K562 (cell line): ENCODE data around the gene NENF. TPM values are rescaled to one million over a fixed set of nuclear protein-coding genes. Genes with fewer than 3 reads are reported as not detected.

Experiments used
- ATAC-seq: fragments of 200-7000 bp; cut with Tn5 transposase; 3 replicates; pipeline ENCODE4 v1.9.1; 2020; ENCODE audit warnings: moderate library complexity
- BruUV-seq: library from RNA; stranded (reverse); fragments of 400-500 nt; replicated peaks from 2 replicates; lab custom pipeline; 2021; lab: Mats Ljungman, UMichigan
- CTCF ChIA-PET: fragments of 300-600 bp; formaldehyde crosslinking; extraction: SDS; loops from one replicate; lab custom pipeline; 2021; ENCODE audit warnings: low intra/inter-chr PET ratio; lab: Yijun Ruan, JAX
- POLR2A ChIA-PET: fragments of 300-600, 350-650 bp; sonication (Branson Sonifier 250); formaldehyde crosslinking; extraction: SDS; loops from one replicate; lab custom pipeline; 2021; ENCODE audit warnings: antibody characterized with exemption, inconsistent platforms; lab: Yijun Ruan, JAX
- DNase-seq, 4 experiments: peaks; one replicate each; pipeline versions ENCODE4 v3.0.0 to v3.0.0-alpha.2; 2011 to 2018; ENCODE audit warnings: low spot score in 3 of 4, mixed read lengths in 3 of 4; ENCODE audit errors: extremely low read depth in 1 of 4
- FAIRE-seq: peaks from 2 replicates; lab custom pipeline; 2011; peaks lifted over from hg19 to GRCh38; lab: Jason Lieb, UNC
- H2AFZ ChIP-seq: 2 replicates; pipeline ENCODE4 v1.6.0; 2011; ENCODE audit warnings: low read depth, low read length, control low read depth, inconsistent platforms
- H3K27ac ChIP-seq: fragments of 200-600 bp; 3 replicates; pipeline ENCODE4 v1.8.0; 2011; ENCODE audit warnings: low read depth, mild to moderate bottlenecking, control low read depth, inconsistent platforms, low read length, moderate library complexity, mixed read lengths; ENCODE audit errors: extremely low read depth
- H3K27me3 ChIP-seq, 2 experiments: fragments of 300-600 bp in 1 of 2; 2 replicates in 1 of 2; 3 replicates in 1 of 2; pipeline versions ENCODE4 v1.6.0 to v1.8.0; 2011; ENCODE audit warnings: inconsistent platforms in 2 of 2, low read length in 2 of 2, mild to moderate bottlenecking in 1 of 2, mixed read lengths in 1 of 2, moderate library complexity in 1 of 2; ENCODE audit not compliant: control insufficient read depth in 2 of 2, insufficient read depth in 2 of 2
- H3K36me3 ChIP-seq: fragments of 300-600 bp; 3 replicates; pipeline ENCODE4 v1.8.0; 2011; ENCODE audit warnings: mild to moderate bottlenecking, low read length, inconsistent platforms; ENCODE audit not compliant: control insufficient read depth, insufficient read depth
- H3K4me1 ChIP-seq, 2 experiments: fragments of 200-600 bp in 1 of 2; replicated peaks in 1 of 2; 2 replicates in 1 of 2; 3 replicates in 1 of 2; pipeline versions ENCODE4 v1.5.1 to v1.8.0; 2011; ENCODE audit warnings: inconsistent platforms in 2 of 2, low read length in 2 of 2, mild to moderate bottlenecking in 1 of 2, mixed read lengths in 1 of 2, moderate library complexity in 1 of 2; ENCODE audit not compliant: control insufficient read depth in 2 of 2, insufficient read depth in 2 of 2
- H3K4me2 ChIP-seq: 2 replicates; pipeline ENCODE4 v1.6.1; 2011; ENCODE audit warnings: low read length, control low read depth, inconsistent platforms, mixed read lengths; ENCODE audit not compliant: insufficient read depth
- H3K4me3 ChIP-seq: fragments of 200-600 bp; sonication (generic), shearing (Covaris generic); 2 replicates; pipeline ENCODE4 v1.5.1; 2016; ENCODE audit warnings: control low read depth, inconsistent platforms
- H3K79me2 ChIP-seq: fragments of 200-600 bp; 3 replicates; pipeline ENCODE4 v1.8.0; 2011; ENCODE audit warnings: low read length, inconsistent platforms; ENCODE audit not compliant: control insufficient read depth, insufficient read depth
- H3K9ac ChIP-seq, 2 experiments: 2 replicates each; pipeline versions ENCODE4 v1.6.0 to v1.6.1; 2011; ENCODE audit warnings: low read depth in 2 of 2, low read length in 2 of 2, control low read depth in 1 of 2, inconsistent platforms in 1 of 2, mild to moderate bottlenecking in 1 of 2, mixed read lengths in 1 of 2; ENCODE audit not compliant: insufficient read depth in 1 of 2
- H3K9me1 ChIP-seq: one replicate; pipeline ENCODE4 v1.6.0; 2011; ENCODE audit warnings: inconsistent platforms, mild to moderate bottlenecking, low read length, moderate library complexity; ENCODE audit not compliant: control insufficient read depth, insufficient read depth
- H3K9me3 ChIP-seq: replicated peaks from 2 replicates; pipeline ENCODE4 v1.5.1; 2011; ENCODE audit warnings: low read depth, low read length, inconsistent platforms; ENCODE audit not compliant: control insufficient read depth, insufficient read depth
- H4K20me1 ChIP-seq: replicated peaks from 2 replicates; pipeline ENCODE4 v1.6.1; 2011; ENCODE audit warnings: low read length, inconsistent platforms, mixed read lengths; ENCODE audit not compliant: control insufficient read depth, insufficient read depth
- BRCA1 ChIP-seq, 2 experiments: fragments of 450-650 bp in 1 of 2; sonication (generic) in 1 of 2; formaldehyde crosslinking in 1 of 2; IDR thresholded peaks; 2 replicates each; pipeline versions ENCODE4 v1.5.0 to v1.6.1; 2017 to 2020; ENCODE audit warnings: mild to moderate bottlenecking in 1 of 2, missing genetic modification reagents in 1 of 2
- CHD2 ChIP-seq: IDR thresholded peaks from 2 replicates; pipeline ENCODE4 v1.6.1; 2011; ENCODE audit warnings: low read depth, low read length
- FOXM1 ChIP-seq, 2 experiments: fragments of 450-650 bp in 1 of 2; sonication (generic) in 1 of 2; formaldehyde crosslinking in 1 of 2; IDR thresholded peaks; 2 replicates each; pipeline versions ENCODE4 v1.6.1 to v1.9.0; 2017 to 2022; ENCODE audit warnings: low read depth in 2 of 2, mild to moderate bottlenecking in 2 of 2, missing genetic modification reagents in 1 of 2, moderate library complexity in 1 of 2
- ILK ChIP-seq: fragments of 450-650 bp; IDR thresholded peaks from 2 replicates; pipeline ENCODE4 v1.6.1; 2016; ENCODE audit warnings: missing genetic modification characterization, low read depth, mild to moderate bottlenecking, missing compliant biosample characterization, moderate library complexity, borderline replicate concordance
- KAT8 ChIP-seq: fragments of 450-650 bp; IDR thresholded peaks from 2 replicates; pipeline ENCODE4 v1.6.1; 2016; ENCODE audit warnings: low read depth, mild to moderate bottlenecking
- RFX5 ChIP-seq: IDR thresholded peaks from 2 replicates; pipeline ENCODE4 v1.6.1; 2011; ENCODE audit warnings: low read depth, mild to moderate bottlenecking, improper control_type of control experiment, low read length
- RREB1 ChIP-seq: fragments of 250-450 bp; sonication (Bioruptor Pico); IDR thresholded peaks from 2 replicates; pipeline ENCODE4 v1.4.0; 2020
- TEAD4 ChIP-seq, 2 experiments: sonication (generic) in 1 of 2; formaldehyde crosslinking in 1 of 2; IDR thresholded peaks; 2 replicates each; pipeline versions ENCODE4 v1.6.1 to v1.8.0; 2012 to 2022; ENCODE audit warnings: borderline replicate concordance in 1 of 2, inconsistent platforms in 1 of 2, low read length in 1 of 2, mild to moderate bottlenecking in 1 of 2, missing genetic modification reagents in 1 of 2
- ZC3H11A ChIP-seq: IDR thresholded peaks from 2 replicates; pipeline ENCODE4 v1.6.1; 2012; ENCODE audit warnings: low read depth, low read length, improper control_type of control experiment
- WGBS: fragments of 100-300 bp; shearing (Covaris generic); methylation state at CpG from one replicate; pipeline ENCODE4 v1.1.6; 2016; ENCODE audit warnings: low coverage, mixed read lengths; ENCODE audit not compliant: insufficient coverage; ENCODE audit errors: missing lambda C conversion rate; 5-methylcytosine and 5-hydroxymethylcytosine counted together
- in situ Hi-C: fragments of 300-500 bp; cut with MboI; formaldehyde crosslinking; loops from 4 replicates; pipeline ENCODE4 v1.15.0; 2018; ENCODE audit warnings: inconsistent platforms, mixed read lengths
- intact Hi-C: fragments of 100-400 bp; cut with micrococcal nuclease; formaldehyde crosslinking; loops from 2 replicates; pipeline ENCODE4 v1.14.2; 2022
- polyA plus RNA-seq, 8 experiments: library from polyadenylated mRNA; depleted of rRNA in 4 of 8; stranded (reverse) in 5 of 8; unstranded in 3 of 8; fragments of >200 nt; fragmentation: Nextera tagmentation in 2 of 8; fragmentation: Illumina TruSeq in 1 of 8; extraction: Ambion mirVana in 2 of 8; extraction: Trizol in 1 of 8; gene quantifications; 2 replicates each; pipeline versions ENCODE4 v1.2.1 to v1.2.3, GENCODE V29; 2011 to 2014; ENCODE audit warnings: inconsistent platforms in 1 of 8, missing spikeins in 1 of 8
- total RNA-seq, 7 experiments: library from RNA; depleted of rRNA in 6 of 7; stranded (reverse); fragments of >200 nt in 6 of 7; fragmentation: Illumina TruSeq in 2 of 7; extraction: Trizol in 2 of 7; gene quantifications; 2 replicates each; pipeline versions ENCODE4 v1.2.1 to v1.2.3, GENCODE V29; 2011 to 2021; ENCODE audit warnings: low replicate concordance in 1 of 7
- TF ChIP-seq, protein P1 (sequence below): fragments of 250-450 bp; sonication (Bioruptor Pico); IDR thresholded peaks from 2 replicates; pipeline ENCODE4 v1.8.0; 2022; ENCODE audit warnings: moderate library complexity, mild to moderate bottlenecking, inconsistent platforms

NENF gene
- total and polyA plus RNA-seq, 9 of the 15 experiments (the other 6 are each of a cell fraction or from before 2014, with no cell fraction given) = 6.1 to 100 (median 72.8) TPM

GRCh38 chr1:212475151-212475550 is 42.4 kb downstream of the NENF start:
- 6% methylated on average over 4 of the region's 4 CpGs for WGBS
- in situ Hi-C loops = loop anchor here (5.0 kb wide), 1 partner anchor 122 kb away; no protein-coding TSS in a partner anchor
- Histone ChIP-seq H3K4me3 (no peak overlapping the region), H3K4me1 (peaks cover 4 to 12% of the 10 kb centered on the region in 2 experiments; a peak in 4 of 5 replicates), H3K4me2 (no peak overlapping the region), H3K36me3 (no peaks in the 10 kb centered on the region), H3K27me3 (peaks cover 18 to 44% of the 10 kb centered on the region in 2 experiments; a peak in 4 of 5 replicates), H3K9me3 (no peaks in the 10 kb centered on the region), H2AFZ (no peak overlapping the region), H3K79me2 (no peaks in the 10 kb centered on the region), H3K9ac (no peak overlapping the region), H3K9me1 (no peaks in the 10 kb centered on the region), H4K20me1 (no peaks in the 10 kb centered on the region; the same call in 1 of the 2 replicates), H3K27ac (no peak overlapping the region)
- ATAC-seq (no peak), FAIRE-seq (no peak), DNase-seq (no peak)
- CTCF ChIA-PET = no interaction called here
- no TSS peak for BruUV-seq
- POLR2A ChIA-PET = interaction anchor here (0.6 kb wide), 1 partner anchor 20 kb away, joined by 3 read pairs; no protein-coding TSS in a partner anchor
- intact Hi-C loops = loop anchor here (5.0 to 10.0 kb wide), 2 partner anchors 67 to 440 kb away; no protein-coding TSS in a partner anchor
- TF ChIP-seq, protein P1, sequence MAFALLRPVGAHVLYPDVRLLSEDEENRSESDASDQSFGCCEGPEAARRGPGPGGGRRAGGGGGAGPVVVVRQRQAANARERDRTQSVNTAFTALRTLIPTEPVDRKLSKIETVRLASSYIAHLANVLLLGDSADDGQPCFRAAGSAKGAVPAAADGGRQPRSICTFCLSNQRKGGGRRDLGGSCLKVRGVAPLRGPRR (CRISPR knock-in tag) = no peak
- TF ChIP-seq TEAD4 (IDR thresholded peaks at IDR 0.05; ENCODE audit: low read length) (no peak), TEAD4 (CRISPR knock-in tag; IDR thresholded peaks at IDR 0.05; ENCODE audit: borderline replicate concordance) (no peak), ILK (no peak), FOXM1 (IDR thresholded peaks at IDR 0.05; ENCODE audit: low read depth) (no peak), FOXM1 (CRISPR knock-in tag; IDR thresholded peaks at IDR 0.05; ENCODE audit: low read depth) (no peak), RREB1 (CRISPR knock-in tag) (no peak), KAT8 (no peak), RFX5 (no peak), BRCA1 (IDR thresholded peaks at IDR 0.05) (no peak), BRCA1 (CRISPR knock-in tag; IDR thresholded peaks at IDR 0.05) (no peak), ZC3H11A (no peak), CHD2 (no peak)
